VCaP (cell line): Measurements from ENCODE around the gene CCR5AS.
A peak's percentile ranks its signal among the peaks of the same experiment; 100 is the strongest.

Experiments used
- H3K27ac ChIP-seq: fragments of 450-650 bp; 2 replicates; pipeline ENCODE4 v1.5.1; 2017
- TF ChIP-seq, protein P1 (sequence below): fragments of 450-650 bp; conservative IDR thresholded peaks from 2 replicates; pipeline ENCODE4 v1.5.1; 2017; ENCODE audit warnings: mild to moderate bottlenecking, moderate library complexity

Gene CCR5AS

GRCh38 chr3:46375814-46376213, 31.1 kb downstream of the CCR5AS start:
- no peak overlapping the region for H3K27ac ChIP-seq
- TF ChIP-seq, protein P1, sequence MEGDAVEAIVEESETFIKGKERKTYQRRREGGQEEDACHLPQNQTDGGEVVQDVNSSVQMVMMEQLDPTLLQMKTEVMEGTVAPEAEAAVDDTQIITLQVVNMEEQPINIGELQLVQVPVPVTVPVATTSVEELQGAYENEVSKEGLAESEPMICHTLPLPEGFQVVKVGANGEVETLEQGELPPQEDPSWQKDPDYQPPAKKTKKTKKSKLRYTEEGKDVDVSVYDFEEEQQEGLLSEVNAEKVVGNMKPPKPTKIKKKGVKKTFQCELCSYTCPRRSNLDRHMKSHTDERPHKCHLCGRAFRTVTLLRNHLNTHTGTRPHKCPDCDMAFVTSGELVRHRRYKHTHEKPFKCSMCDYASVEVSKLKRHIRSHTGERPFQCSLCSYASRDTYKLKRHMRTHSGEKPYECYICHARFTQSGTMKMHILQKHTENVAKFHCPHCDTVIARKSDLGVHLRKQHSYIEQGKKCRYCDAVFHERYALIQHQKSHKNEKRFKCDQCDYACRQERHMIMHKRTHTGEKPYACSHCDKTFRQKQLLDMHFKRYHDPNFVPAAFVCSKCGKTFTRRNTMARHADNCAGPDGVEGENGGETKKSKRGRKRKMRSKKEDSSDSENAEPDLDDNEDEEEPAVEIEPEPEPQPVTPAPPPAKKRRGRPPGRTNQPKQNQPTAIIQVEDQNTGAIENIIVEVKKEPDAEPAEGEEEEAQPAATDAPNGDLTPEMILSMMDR: no peak

DNA sequence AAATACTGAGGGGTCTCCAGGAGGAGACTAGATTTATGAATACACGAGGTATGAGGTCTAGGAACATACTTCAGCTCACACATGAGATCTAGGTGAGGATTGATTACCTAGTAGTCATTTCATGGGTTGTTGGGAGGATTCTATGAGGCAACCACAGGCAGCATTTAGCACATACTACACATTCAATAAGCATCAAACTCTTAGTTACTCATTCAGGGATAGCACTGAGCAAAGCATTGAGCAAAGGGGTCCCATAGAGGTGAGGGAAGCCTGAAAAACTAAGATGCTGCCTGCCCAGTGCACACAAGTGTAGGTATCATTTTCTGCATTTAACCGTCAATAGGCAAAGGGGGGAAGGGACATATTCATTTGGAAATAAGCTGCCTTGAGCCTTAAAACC, 31.6 kb downstream of the CCR5AS start:
- TF ChIP-seq, protein P1: no peak

DNA sequence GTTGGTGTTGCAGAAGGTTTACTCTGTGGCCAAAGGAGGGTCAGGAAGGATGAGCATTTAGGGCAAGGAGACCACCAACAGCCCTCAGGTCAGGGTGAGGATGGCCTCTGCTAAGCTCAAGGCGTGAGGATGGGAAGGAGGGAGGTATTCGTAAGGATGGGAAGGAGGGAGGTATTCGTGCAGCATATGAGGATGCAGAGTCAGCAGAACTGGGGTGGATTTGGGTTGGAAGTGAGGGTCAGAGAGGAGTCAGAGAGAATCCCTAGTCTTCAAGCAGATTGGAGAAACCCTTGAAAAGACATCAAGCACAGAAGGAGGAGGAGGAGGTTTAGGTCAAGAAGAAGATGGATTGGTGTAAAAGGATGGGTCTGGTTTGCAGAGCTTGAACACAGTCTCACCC, 32.1 kb downstream of the CCR5AS start:
- no peak overlapping the region for H3K27ac ChIP-seq
- TF ChIP-seq, protein P1: no peak

More for the DNA sequence above, 31.6 kb downstream of the CCR5AS start:
- no peak overlapping the region for H3K27ac ChIP-seq

GRCh38 chr3:46372492-46373359, 34.1 kb downstream of the CCR5AS start:
- peak overlapping the region; percentile 68 for H3K27ac ChIP-seq
- TF ChIP-seq, protein P1: peak; percentile 92

DNA sequence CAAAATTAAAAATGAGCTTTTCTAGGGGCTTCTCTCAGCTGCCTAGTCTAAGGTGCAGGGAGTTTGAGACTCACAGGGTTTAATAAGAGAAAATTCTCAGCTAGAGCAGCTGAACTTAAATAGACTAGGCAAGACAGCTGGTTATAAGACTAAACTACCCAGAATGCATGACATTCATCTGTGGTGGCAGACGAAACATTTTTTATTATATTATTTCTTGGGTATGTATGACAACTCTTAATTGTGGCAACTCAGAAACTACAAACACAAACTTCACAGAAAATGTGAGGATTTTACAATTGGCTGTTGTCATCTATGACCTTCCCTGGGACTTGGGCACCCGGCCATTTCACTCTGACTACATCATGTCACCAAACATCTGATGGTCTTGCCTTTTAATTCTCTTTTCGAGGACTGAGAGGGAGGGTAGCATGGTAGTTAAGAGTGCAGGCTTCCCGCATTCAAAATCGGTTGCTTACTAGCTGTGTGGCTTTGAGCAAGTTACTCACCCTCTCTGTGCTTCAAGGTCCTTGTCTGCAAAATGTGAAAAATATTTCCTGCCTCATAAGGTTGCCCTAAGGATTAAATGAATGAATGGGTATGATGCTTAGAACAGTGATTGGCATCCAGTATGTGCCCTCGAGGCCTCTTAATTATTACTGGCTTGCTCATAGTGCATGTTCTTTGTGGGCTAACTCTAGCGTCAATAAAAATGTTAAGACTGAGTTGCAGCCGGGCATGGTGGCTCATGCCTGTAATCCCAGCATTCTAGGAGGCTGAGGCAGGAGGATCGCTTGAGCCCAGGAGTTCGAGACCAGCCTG, 35.1 kb downstream of the CCR5AS start:
- TF ChIP-seq, protein P1: no peak
- peak overlapping the region; percentile 68 for H3K27ac ChIP-seq

GRCh38 chr3:46370839-46371518, 35.9 kb downstream of the CCR5AS start, which contains the start of gene CCR5:
TSS of gene CCR5 (plus strand) at chr3:46370946. CDS start at chr3:46372903, 1,957 bp downstream.
- peak within 1 kb of the TSS; percentile 68 for H3K27ac ChIP-seq
- TF ChIP-seq, protein P1: no peak
